HTR-8/SVneo (cell line): ENCODE measurements around the gene NACA.
"Not testable (repeated sequence)": the region's sequence is repeated elsewhere in the genome, so short reads cannot be mapped to it uniquely, and the experiment has no call there.

Source experiments
- DNase-seq: peaks from one replicate; pipeline ENCODE4 v3.0.0; 2011; ENCODE audit warnings: low spot score, mixed read lengths; ENCODE audit not compliant: insufficient read length
- FAIRE-seq: peaks from 2 replicates; lab custom pipeline; 2011; peaks lifted over from hg19 to GRCh38; lab: Jason Lieb, UNC

Gene NACA

DNA sequence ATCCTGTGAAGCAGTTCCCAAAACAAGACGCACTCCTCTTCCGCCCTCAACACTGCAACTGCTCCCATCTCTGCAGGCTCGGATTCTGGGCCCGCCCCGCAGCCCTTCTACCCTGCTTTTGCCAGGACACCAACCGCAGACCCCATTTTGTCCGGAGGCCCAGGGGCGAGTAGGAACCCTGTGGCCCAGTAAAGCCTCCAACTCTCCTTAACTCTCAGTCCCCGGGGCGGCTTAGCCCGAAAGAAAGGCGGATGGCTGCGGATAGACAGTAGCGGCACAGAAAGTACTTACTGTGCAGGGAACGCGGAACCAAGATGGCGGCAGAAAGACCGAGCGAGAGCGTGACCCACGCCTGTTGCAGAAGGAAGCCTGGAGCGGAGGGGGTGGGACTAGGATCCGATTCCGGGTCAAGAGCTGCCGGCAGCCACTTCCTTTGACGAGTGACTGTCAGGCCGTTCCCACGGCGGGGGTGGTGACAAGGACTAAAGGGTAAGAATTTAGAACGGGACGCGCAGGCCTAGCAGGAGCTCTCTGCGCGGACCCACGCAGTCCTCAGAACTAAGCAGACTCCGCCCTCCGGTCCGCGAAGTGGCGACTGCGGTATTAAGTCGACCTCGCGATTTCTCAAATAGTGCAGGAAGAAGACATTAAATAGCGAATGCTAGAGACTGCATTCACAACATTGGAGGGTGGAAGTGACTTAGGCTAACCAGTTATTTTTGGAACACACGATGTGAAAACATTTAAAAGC lies at the start of gene NACA:
Gene NACA, minus strand, starts transcription at position 328 of the 751 bp plus-strand sequence. CDS start 778 bp downstream, outside the sequence.
- peak; percentile 99 for DNase-seq
- peak; percentile 76 for FAIRE-seq

GRCh38 chr12:56773113-56773512 lies 48.0 kb upstream of the NACA start:
- FAIRE-seq (no peak), DNase-seq (no peak)

DNA sequence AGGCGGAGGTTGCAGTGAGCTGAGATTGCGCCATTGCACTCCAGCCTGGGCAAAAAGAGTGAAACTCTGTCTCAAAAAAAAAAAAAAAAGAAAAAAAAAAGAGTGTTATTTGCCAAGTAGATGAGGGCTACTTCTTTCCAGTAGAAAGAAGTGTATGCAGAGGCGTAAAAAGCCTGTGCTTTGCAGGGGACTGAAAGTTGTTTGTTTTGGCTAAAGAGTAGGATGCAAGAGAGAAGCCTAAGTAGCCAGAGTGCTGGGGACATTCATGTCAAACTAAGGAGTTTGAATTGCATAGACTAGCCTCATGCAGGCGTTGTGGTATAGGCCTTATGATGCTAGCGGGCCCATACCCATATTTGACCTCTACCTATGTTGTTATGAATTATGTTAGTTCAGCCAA lies 47.5 kb upstream of the NACA start:
- DNase-seq: no peak
- no peak for FAIRE-seq

GRCh38 chr12:56769868-56770267 lies 44.8 kb upstream of the NACA start:
- FAIRE-seq (no peak), DNase-seq (no peak)

- FAIRE-seq (no peak), DNase-seq (no peak)
Observed at GRCh38 chr12:56768424-56768823, 43.3 kb upstream of the NACA start.

DNA sequence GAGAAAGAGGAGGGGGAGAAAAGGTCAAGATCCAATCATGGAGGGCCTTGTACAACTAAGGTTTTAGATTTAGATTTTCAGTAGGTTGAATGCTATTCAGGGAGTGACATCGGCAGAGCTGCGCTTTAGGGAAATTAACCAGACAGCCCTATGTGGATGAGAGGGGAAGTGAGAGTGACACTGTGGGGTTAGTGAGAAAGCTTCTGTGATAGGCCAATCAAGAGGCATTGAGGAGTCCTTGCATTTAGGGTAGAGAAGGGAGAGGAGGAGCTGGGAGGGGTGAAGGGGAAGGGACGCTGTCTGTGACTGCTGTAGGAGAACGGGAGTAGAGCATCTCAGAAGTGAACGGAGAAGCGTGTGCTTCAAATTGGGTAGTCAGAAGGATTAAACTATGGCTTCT lies 41.4 kb upstream of the NACA start:
- FAIRE-seq (no peak), DNase-seq (no peak)

DNA sequence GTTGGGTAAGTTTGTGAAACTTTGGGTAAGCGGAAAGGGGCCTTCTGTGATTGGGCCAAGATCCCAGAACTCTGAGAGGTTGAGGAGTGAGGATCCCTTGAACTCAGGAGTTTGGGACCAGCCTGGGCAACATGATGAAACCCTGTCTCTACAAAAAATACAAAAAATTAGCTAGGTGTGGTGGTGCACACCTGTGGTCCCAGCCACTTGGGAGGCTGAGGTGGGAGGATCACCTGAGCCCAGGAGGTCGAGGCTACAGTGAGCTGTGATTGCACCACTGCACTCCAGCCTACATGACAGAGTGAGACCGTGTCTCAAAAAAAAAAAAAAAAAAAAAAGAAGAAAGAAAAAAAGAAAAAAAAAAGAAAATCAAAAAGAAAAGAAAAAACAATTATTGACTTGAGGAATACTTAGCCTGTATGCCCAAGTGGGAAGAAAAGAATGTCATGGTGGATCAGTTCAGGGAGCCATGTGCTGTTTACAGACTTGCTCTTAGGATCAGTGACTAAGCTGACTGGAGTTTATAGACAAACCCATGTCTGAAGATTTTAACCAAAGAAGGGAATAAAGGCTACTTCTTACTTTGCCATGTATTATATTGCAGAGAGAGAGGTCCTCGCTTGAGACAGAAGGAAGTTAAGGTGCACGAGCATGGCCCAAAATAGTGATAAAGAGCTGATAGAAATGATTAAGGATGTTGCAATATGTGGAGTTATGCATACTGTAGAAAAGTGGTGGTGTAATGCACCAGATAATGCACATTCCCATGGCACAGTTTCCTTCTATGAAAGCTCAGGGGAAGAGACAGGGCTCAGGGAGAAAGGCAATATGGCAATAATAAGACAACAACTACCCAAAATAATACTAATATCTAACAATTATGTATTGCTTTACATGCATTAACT lies 38.9 kb upstream of the NACA start:
- no peak for DNase-seq
- FAIRE-seq: no peak

GRCh38 chr12:56761812-56762211 lies 36.7 kb upstream of the NACA start:
- FAIRE-seq: no peak
- DNase-seq: no peak

DNA sequence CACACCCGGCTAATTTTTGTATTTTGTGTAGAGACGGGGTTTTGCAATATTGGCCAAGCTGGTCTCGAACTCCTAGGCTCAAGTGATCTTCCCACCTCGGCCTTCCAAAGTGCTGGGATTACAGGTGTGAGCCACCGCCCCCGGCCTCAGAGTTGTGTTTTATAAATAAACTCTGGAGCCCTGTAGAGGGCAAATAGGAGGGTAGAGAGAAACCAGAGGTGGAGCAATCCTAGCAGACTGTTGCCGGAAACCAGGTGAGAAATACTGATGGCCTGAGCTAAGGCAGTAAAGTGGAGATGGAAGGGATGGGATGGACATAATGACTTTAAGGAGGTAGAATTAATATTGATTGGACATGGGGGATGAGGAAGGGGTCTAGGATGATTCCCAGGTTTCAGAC lies 35.4 kb upstream of the NACA start:
- no peak for DNase-seq
- no peak for FAIRE-seq

DNA sequence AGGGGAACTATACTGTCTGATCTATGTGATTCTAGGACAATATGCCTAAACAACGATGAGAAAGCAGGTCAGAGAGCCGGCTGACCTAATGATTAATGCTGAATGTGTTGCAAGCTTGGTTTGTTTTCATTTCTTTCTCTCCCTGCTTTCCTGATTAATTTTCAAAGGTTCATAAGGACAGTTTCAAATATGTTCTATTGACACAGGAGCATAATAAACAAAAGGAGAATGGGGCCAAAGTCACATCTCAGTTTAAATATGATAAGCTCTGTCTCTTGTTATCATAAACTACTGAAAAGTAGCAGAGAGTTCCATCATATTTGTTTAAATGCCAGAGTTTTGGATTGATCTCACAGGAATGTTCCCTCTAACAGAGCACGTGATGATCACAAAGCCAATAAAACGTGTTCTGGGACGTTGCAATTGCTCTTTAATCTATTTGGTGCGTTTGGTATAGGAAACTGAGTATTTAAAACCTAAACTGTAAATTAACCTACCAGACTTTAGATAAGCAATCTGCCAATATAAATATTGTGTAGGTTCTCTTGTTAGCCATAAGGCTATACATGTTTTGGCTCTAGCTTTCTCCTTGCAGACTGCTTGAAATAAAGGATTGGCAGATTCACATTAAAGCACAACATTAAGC lies 34.3 kb upstream of the NACA start:
- no peak for FAIRE-seq

GRCh38 chr12:56758728-56759262 lies 33.7 kb upstream of the NACA start:
- no peak for FAIRE-seq

More for the DNA sequence above, 34.3 kb upstream of the NACA start:
- no peak for DNase-seq

DNA sequence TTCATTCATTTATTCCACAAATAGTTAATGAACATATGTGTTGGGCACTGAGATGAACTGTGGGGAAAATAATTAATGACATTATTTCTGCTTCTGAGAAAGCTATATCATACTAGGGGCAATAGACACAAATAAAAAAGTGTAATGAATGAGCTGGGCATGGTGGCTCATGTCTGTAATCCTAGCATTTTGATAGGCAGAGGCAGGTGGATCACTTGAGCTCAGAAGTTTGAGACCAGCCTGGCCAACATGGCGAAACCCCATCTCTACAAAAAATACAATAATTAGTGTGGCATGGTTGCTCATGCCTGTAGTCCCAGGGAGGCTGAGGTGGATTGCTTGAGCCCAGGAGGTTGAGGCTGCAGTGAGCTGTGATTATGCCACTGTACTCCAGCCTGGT lies 32.9 kb upstream of the NACA start:
- FAIRE-seq, DNase-seq: not testable (repeated sequence)

More at GRCh38 chr12:56758728-56759262, 33.7 kb upstream of the NACA start:
- no peak for DNase-seq

GRCh38 chr12:56753566-56753965 lies 28.5 kb upstream of the NACA start:
- DNase-seq: no peak
- FAIRE-seq: no peak

DNA sequence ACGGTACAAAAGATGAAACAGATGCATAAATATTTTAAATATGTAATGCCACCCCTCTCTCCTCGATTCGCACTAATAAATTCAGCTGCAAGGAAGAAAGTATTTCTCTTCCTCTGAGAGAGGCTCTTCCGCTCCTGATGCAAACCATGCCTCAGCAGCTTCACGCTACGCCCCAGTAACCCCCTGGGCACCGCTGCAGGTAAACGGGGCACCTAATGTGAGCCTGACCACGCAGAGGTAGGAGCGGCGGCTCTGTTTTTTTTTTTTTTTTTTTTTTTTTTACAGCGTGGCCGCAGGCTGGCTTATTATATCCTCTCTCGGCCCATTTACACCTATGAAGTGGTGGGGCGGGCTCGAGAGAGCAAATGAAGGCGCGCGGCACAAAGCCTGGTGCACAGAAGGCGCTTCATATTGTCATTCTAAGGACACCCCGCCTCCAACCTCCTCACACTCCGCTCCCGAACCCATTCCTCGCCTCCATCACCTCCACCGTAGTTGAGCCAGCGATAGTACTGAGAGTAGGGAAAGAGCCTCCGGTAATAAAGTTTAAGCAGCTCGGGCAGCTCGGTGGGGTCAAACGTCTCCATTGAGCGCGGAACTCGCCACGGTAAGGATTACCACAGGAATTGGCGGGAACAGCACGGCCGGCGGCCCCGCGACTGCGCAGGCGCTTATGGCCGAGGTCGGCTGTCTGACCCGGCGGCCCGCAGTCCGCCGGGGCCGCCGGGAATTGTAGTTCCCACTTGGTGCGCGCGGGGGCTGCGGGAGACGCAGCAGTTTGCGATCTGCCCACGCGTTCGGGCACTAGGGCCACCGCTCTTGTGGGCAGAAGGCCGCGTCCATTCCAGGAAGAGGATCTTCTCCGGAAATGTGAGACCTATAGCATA lies 26.9 kb upstream of the NACA start, which contains the start of gene PRIM1:
Gene PRIM1, minus strand, starts transcription at position 612 of the 887 bp plus-strand sequence. Its CDS starts 25 bp downstream, at position 587.
- no peak for FAIRE-seq
- DNase-seq: peak; percentile 95

DNA sequence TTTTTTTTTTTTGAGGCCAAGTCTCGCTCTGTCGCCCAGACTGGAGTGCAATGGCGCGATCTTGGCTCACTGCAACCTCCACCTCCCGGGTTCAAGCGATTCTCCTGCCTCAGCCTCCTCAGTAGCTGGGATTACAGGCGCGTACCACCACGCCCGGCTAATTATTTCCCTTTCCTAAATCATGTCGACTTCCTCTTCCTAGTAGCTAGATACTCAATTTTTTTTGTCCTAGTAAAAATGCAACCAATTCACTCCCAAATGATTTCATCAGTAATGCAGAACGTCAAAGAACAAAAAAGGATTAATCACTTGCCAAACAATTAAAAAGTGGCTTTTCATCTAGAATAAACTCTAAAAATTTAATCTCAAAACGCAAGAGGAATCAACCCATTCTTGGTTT lies 25.5 kb upstream of the NACA start:
- FAIRE-seq, DNase-seq: not testable (repeated sequence)

GRCh38 chr12:56749853-56750252 lies 24.8 kb upstream of the NACA start:
- DNase-seq: no peak
- no peak for FAIRE-seq

GRCh38 chr12:56749359-56749758 lies 24.3 kb upstream of the NACA start:
- DNase-seq: no peak
- no peak for FAIRE-seq

DNA sequence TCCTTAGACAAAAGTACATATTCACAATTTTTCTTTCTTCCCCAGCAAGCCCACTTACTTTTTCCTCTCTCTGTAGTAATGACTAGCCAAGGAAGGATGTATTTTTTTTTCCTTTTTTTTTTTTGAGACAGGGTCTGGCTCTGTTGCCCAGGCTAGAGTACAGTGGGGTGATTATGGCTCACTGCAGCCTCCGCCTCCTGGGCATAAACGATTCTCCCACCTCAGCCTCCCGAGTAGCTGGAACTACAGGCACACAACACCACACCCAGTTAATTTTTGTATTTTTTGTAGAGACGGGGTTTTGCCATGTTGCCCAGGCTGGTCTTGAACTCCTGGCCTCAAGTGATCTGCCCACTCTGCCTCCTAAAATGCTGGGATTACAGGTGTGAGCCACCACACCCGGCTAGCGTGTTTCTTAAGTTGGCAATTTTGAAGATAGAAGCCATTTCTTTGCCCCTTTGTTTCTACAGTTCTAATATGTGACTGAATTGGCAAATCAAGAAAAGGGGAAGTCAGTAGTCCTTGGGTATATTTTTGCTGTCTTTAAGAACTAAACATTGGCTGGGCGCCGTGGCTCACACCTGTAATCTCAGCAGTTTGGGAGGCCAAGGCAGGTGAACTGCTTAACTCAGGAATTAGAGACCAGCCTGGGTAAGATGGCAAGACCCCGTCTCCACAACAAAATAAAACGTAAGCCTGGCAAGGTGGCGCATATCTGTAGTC lies 3.2 kb upstream of the NACA start:
- FAIRE-seq (no peak), DNase-seq (no peak)
